Heart left ventricle (tissue), 13 donors: ENCODE results near the gene CA9.

Source experiments
- POLR2A ChIP-seq, 2 donors: fragments of 450-650 bp; IDR thresholded peaks; one replicate each; pipeline ENCODE4 v1.6.1; 2017; ENCODE audit warnings: antibody characterized with exemption in 2 of 2, mild to moderate bottlenecking in 2 of 2, moderate library complexity in 2 of 2
- TF ChIP-seq, protein P1 (sequence below), 12 donors: fragments of 200-600 bp; sonication (generic) in 4 of 12; IDR thresholded peaks; one replicate each; pipeline versions ENCODE4 v1.5.0 to v1.8.0; 2018 to 2022; ENCODE audit warnings: antibody characterized with exemption in 12 of 12, mild to moderate bottlenecking in 5 of 12
- donor health status: ischemic (EF 13 %, LVEDD 7.1; RV severe dilation, severe dysfunction).
- donor health status: DM: no; HTN: yes; CAD: no.
- donor health status: DM: no; HTN: no; CAD: no.
- donor health status: ischemic (EF 25% LVEDD 6.9; RV normal size, moderate dysfunction).
- donor health status: ischemic (EF 25% LVEDD 5.7; RV mildly dilated, moderate dysfunction).
- donor health status: ischemic (EF 35%, LVEDD 5.7; RV mildly dilated, moderate dysfunction).
- donor health status: nonischemic (EF 11% LVEDD 7.7; RV severe dilation, severe dysfunction).
- donor health status: DM: yes; HTN: yes; CAD: no.
- donor health status: PGD.
- donor health status: ischemic (EF 29% LVEDD 5.4; RV normal size, mild dysfunction).
- donor health status: nonischemic (EF 23%, LVEDD 6.1; RV moderate dilation, normal function).

DNA sequence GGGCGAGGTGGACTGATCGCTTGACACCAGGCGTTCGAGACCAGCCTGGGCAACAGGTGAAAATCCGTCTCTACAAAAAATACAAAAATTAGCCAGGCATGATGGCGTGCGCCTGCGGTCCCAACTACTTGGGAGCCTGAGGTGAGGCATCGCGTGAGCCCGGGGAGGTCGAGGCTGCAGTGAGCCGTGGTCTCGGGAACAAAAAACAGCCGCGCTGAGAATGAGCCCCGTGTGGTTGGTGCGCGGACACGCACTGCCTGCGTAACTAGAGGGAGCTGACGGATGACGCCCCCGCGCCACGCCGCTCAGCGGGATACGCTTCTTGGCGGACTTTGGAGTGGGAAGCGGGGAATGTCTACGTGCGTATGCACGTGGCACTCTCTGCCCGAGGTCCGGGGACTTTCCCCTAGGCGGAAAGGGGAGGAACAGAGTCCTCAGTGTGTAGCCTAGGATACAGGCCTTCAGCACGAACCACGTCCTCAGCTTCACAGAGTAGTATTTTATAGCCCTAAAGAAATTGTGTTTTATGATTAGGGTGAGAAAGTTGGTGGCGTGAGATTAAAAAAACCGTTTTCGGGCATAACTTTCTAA lies 16.1 kb upstream of the CA9 start, which contains the start of gene RMRP:
- TF ChIP-seq, protein P1, sequence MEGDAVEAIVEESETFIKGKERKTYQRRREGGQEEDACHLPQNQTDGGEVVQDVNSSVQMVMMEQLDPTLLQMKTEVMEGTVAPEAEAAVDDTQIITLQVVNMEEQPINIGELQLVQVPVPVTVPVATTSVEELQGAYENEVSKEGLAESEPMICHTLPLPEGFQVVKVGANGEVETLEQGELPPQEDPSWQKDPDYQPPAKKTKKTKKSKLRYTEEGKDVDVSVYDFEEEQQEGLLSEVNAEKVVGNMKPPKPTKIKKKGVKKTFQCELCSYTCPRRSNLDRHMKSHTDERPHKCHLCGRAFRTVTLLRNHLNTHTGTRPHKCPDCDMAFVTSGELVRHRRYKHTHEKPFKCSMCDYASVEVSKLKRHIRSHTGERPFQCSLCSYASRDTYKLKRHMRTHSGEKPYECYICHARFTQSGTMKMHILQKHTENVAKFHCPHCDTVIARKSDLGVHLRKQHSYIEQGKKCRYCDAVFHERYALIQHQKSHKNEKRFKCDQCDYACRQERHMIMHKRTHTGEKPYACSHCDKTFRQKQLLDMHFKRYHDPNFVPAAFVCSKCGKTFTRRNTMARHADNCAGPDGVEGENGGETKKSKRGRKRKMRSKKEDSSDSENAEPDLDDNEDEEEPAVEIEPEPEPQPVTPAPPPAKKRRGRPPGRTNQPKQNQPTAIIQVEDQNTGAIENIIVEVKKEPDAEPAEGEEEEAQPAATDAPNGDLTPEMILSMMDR (IDR thresholded peaks at IDR 0.05): peak in 11 of 12 donors; percentile 12 to 55 (median 32)
- peak in 1 of 2 donors; percentile 31 for TF ChIP-seq POLR2A (IDR thresholded peaks at IDR 0.05)
